Testis (tissue), 3 donors: ENCODE measurements around the gene DNAJB2. TPM values are rescaled to one million over a fixed set of nuclear protein-coding genes. Genes with fewer than 3 reads are reported as not detected.

Experiments
- DNase-seq: peaks from one replicate; pipeline ENCODE4 v3.0.0-alpha.2; 2019
- H3K27ac ChIP-seq, 2 donors: fragments of 200-600 bp; sonication (generic); one replicate each; pipeline ENCODE4 v1.5.1; 2019
- H3K27me3 ChIP-seq: fragments of 200-600 bp; sonication (generic); one replicate; pipeline ENCODE4 v1.5.1; 2019
- H3K36me3 ChIP-seq: fragments of 200-600 bp; sonication (generic); one replicate; pipeline ENCODE4 v1.5.1; 2017; ENCODE audit warnings: low read depth; ENCODE audit errors: missing control alignments
- H3K4me1 ChIP-seq: fragments of 200-600 bp; sonication (generic); one replicate; pipeline ENCODE4 v1.5.1; 2019
- H3K4me3 ChIP-seq, 2 donors: fragments of 200-600 bp; sonication (generic); one replicate each; pipeline ENCODE4 v1.5.1; 2017 to 2019
- H3K9me3 ChIP-seq: fragments of 200-600 bp; sonication (generic); one replicate; pipeline ENCODE4 v1.5.1; 2017
- CTCF ChIP-seq, 3 experiments: fragments of 450-650 bp in 2 of 3; fragments of 200-600 bp in 1 of 3; sonication (generic) in 1 of 3; IDR thresholded peaks; one replicate each; pipeline ENCODE4 v1.5.1; 2016 to 2019; ENCODE audit warnings: antibody characterized with exemption in 3 of 3, mild to moderate bottlenecking in 2 of 3, moderate library complexity in 1 of 3
- POLR2A ChIP-seq: fragments of 450-650 bp; IDR thresholded peaks from one replicate; pipeline ENCODE4 v1.6.1; 2017; ENCODE audit warnings: antibody characterized with exemption, mild to moderate bottlenecking, moderate library complexity
- WGBS, 2 donors: methylation state at CpG; one replicate each; pipeline ENCODE4 v1.1.5; 2018; 5-methylcytosine and 5-hydroxymethylcytosine counted together
- intact Hi-C: fragments of 100-400 bp; cut with DNase I; formaldehyde crosslinking; loops from one replicate; pipeline ENCODE4 v1.15.1; 2023; ENCODE audit warnings: low total_unique reads
- polyA plus RNA-seq: library from polyadenylated mRNA; stranded (reverse); fragments of 350-450 nt; fragmentation: Illumina TruSeq; extraction: RNeasy Lipid Tissue Mini Kit (QIAGEN cat#74804); gene quantifications from one replicate; pipeline ENCODE4 v1.2.3, GENCODE V29; 2014; ENCODE audit warnings: low read depth, low replicate concordance; ENCODE audit not compliant: insufficient read depth
- total RNA-seq, 2 donors: library from RNA; depleted of rRNA; stranded (reverse); fragments of >200 nt; gene quantifications; one replicate each; pipeline ENCODE4 v1.2.3, GENCODE V29; 2016

DNAJB2 gene
- total and polyA plus RNA-seq, 3 donors from 2014 or later = 139 to 152 (median 149) TPM

GRCh38 chr2:219296142-219296541 lies 17.0 kb downstream of the DNAJB2 start:
- Histone ChIP-seq H3K27ac (no peak overlapping the region), H3K4me3 (no peak overlapping the region), H3K4me1 (peaks cover 6% of the 10 kb centered on the region), H3K27me3 (no peaks in the 10 kb centered on the region), H3K36me3 (no peaks in the 10 kb centered on the region), H3K9me3 (no peaks in the 10 kb centered on the region)
- no peak for TF ChIP-seq POLR2A
- TF ChIP-seq CTCF (IDR thresholded peaks at IDR 0.05) = no peak
- 84 to 89% methylated on average over 7 to 14 of the region's 14 CpGs for WGBS, 2 donors
- intact Hi-C loops = no loop called here
- no peak for DNase-seq

GRCh38 chr2:219296631-219297391 lies 17.6 kb downstream of the DNAJB2 start:
- TF ChIP-seq CTCF (IDR thresholded peaks at IDR 0.05) (no peak), POLR2A (no peak)
- no peak for DNase-seq
- Histone ChIP-seq H3K36me3 (no peaks in the 10 kb centered on the region), H3K4me1 (peaks cover 6% of the 10 kb centered on the region), H3K9me3 (no peaks in the 10 kb centered on the region), H3K4me3 (no peak overlapping the region), H3K27ac (no peak overlapping the region), H3K27me3 (no peaks in the 10 kb centered on the region)
- intact Hi-C loops = no loop called here
- 89 to 90% methylated on average over 11 to 25 of the region's 25 CpGs for WGBS, 2 donors

- no peak overlapping the region for H3K4me3 ChIP-seq
- intact Hi-C loops = no loop called here
- H3K4me1 ChIP-seq = peaks cover 6% of the 10 kb centered on the region
- no peak overlapping the region for H3K27ac ChIP-seq
- no peaks in the 10 kb centered on the region for H3K27me3 ChIP-seq
- WGBS, 2 donors = 81 to 86% methylated on average over 11 to 13 of the region's 14 CpGs
- no peak for DNase-seq
- TF ChIP-seq POLR2A = no peak
- no peaks in the 10 kb centered on the region for H3K36me3 ChIP-seq
- H3K9me3 ChIP-seq = no peaks in the 10 kb centered on the region
Measured at GRCh38 chr2:219297766-219298456, 18.7 kb downstream of the DNAJB2 start.

- TF ChIP-seq POLR2A (no peak), CTCF (IDR thresholded peaks at IDR 0.05) (peak; percentile 97 to 100 (median 98))
- intact Hi-C loops = no loop called here
Measured at GRCh38 chr2:219298759-219299371, 19.7 kb downstream of the DNAJB2 start.

GRCh38 chr2:219299372-219299760 lies 20.2 kb downstream of the DNAJB2 start:
- Histone ChIP-seq H3K4me1 (peaks cover 6% of the 10 kb centered on the region), H3K36me3 (no peaks in the 10 kb centered on the region), H3K4me3 (no peak overlapping the region), H3K27ac (no peak overlapping the region), H3K9me3 (no peaks in the 10 kb centered on the region), H3K27me3 (no peaks in the 10 kb centered on the region)
- intact Hi-C loops = no loop called here
- no peak for DNase-seq
- WGBS, 2 donors = 84 to 86% methylated on average over 5 to 6 of the region's 6 CpGs
- TF ChIP-seq CTCF (IDR thresholded peaks at IDR 0.05) (no peak), POLR2A (no peak)

More at GRCh38 chr2:219298759-219299371, 19.7 kb downstream of the DNAJB2 start:
- Histone ChIP-seq H3K4me3 (no peak overlapping the region), H3K36me3 (no peaks in the 10 kb centered on the region), H3K27ac (no peak overlapping the region), H3K4me1 (peaks cover 6% of the 10 kb centered on the region), H3K27me3 (no peaks in the 10 kb centered on the region), H3K9me3 (no peaks in the 10 kb centered on the region)
- peak; percentile 94 for DNase-seq
- WGBS, 2 donors = 15 to 25% methylated on average over 10 to 15 of the region's 15 CpGs
